HepG2 (cell line): ENCODE measurements around the gene CTNNBIP1. TPM values are rescaled to one million over a fixed set of nuclear protein-coding genes. Genes with fewer than 3 reads are reported as not detected.

Experiments used
- ATAC-seq: fragments of 200-7000 bp; cut with Tn5 transposase; 3 replicates; pipeline ENCODE4 v1.9.1; 2020; ENCODE audit warnings: mild to moderate bottlenecking, moderate library complexity
- BruUV-seq: library from RNA; stranded (reverse); fragments of 400-500 nt; replicated peaks from 2 replicates; lab custom pipeline; 2021; lab: Mats Ljungman, UMichigan
- CTCF ChIA-PET: fragments of 300-600 bp; formaldehyde crosslinking; extraction: SDS; loops from one replicate; lab custom pipeline; 2021; ENCODE audit warnings: low total read pairs, inconsistent platforms, low intra/inter-chr PET ratio; lab: Yijun Ruan, JAX
- POLR2A ChIA-PET: fragments of 350-600 bp; sonication (Branson Sonifier 250); formaldehyde crosslinking; loops from one replicate; lab custom pipeline; 2020; ENCODE audit warnings: antibody characterized with exemption, inconsistent platforms; lab: Yijun Ruan, JAX
- DNase-seq: peaks from one replicate; pipeline ENCODE4 v3.0.0-alpha.2; 2015; ENCODE audit warnings: low spot score
- FAIRE-seq: peaks from 3 replicates; lab custom pipeline; 2011; peaks lifted over from hg19 to GRCh38; lab: Jason Lieb, UNC
- H2AFZ ChIP-seq: one replicate; pipeline ENCODE4 v1.6.1; 2011; ENCODE audit warnings: low read length, inconsistent platforms
- H3K27ac ChIP-seq: fragments of 300-600 bp; 3 replicates; pipeline ENCODE4 v1.8.0; 2011; ENCODE audit warnings: mixed run types, mild to moderate bottlenecking, mixed read lengths, low read length, inconsistent platforms; ENCODE audit not compliant: insufficient read depth; ENCODE audit errors: extremely low read length
- H3K27me3 ChIP-seq, 2 experiments: fragments of 200-600 bp in 1 of 2; 2 replicates in 1 of 2; 3 replicates in 1 of 2; pipeline versions ENCODE4 v1.6.0 to v1.8.0; 2011; ENCODE audit warnings: low read length in 2 of 2, mild to moderate bottlenecking in 2 of 2, moderate library complexity in 2 of 2, inconsistent platforms in 1 of 2; ENCODE audit not compliant: insufficient read depth in 2 of 2, control insufficient read depth in 1 of 2
- H3K36me3 ChIP-seq, 2 experiments: fragments of 200-600 bp in 1 of 2; replicated peaks in 1 of 2; 2 replicates in 1 of 2; 3 replicates in 1 of 2; pipeline versions ENCODE4 v1.5.1 to v1.8.0; 2011; ENCODE audit warnings: low read length in 2 of 2, inconsistent platforms in 1 of 2; ENCODE audit not compliant: insufficient read depth in 2 of 2, control insufficient read depth in 1 of 2
- H3K4me1 ChIP-seq: 2 replicates; pipeline ENCODE4 v1.5.1; 2012; ENCODE audit warnings: low read length, inconsistent platforms; ENCODE audit not compliant: insufficient read depth
- H3K4me2 ChIP-seq: 2 replicates; pipeline ENCODE4 v1.6.0; 2011; ENCODE audit warnings: low read depth, low read length, inconsistent platforms
- H3K4me3 ChIP-seq, 3 experiments: fragments of 200-600 bp in 1 of 3; sonication (generic), shearing (Covaris generic) in 1 of 3; replicated peaks in 1 of 3; 2 replicates each; pipeline ENCODE4 v1.5.1; 2011 to 2016; ENCODE audit warnings: low read length in 3 of 3, inconsistent platforms in 2 of 3, low read depth in 2 of 3, mild to moderate bottlenecking in 2 of 3, control low read depth in 1 of 3, mixed read lengths in 1 of 3; ENCODE audit not compliant: insufficient read depth in 1 of 3
- H3K79me2 ChIP-seq: one replicate; pipeline ENCODE4 v1.6.1; 2011; ENCODE audit warnings: low read length, inconsistent platforms; ENCODE audit not compliant: insufficient read depth
- H3K9ac ChIP-seq: 2 replicates; pipeline ENCODE4 v1.6.0; 2011; ENCODE audit warnings: mild to moderate bottlenecking, low read depth, low read length, inconsistent platforms; ENCODE audit not compliant: insufficient read depth
- H3K9me3 ChIP-seq: 2 replicates; pipeline ENCODE4 v1.5.1; 2012; ENCODE audit warnings: mild to moderate bottlenecking, low read length
- H4K20me1 ChIP-seq: 2 replicates; pipeline ENCODE4 v1.6.0; 2011; ENCODE audit warnings: inconsistent platforms, mild to moderate bottlenecking, low read length, moderate library complexity; ENCODE audit not compliant: insufficient read depth
- AGO1 ChIP-seq: fragments of 200-400 bp; formaldehyde crosslinking; IDR thresholded peaks from 2 replicates; pipeline ENCODE4 v1.6.1; 2017; ENCODE audit warnings: mild to moderate bottlenecking, low read depth, low read length, moderate library complexity; ENCODE audit not compliant: poor library complexity, severe bottlenecking
- FOXK1 ChIP-seq: sonication (generic); formaldehyde crosslinking; IDR thresholded peaks from 2 replicates; pipeline ENCODE4 v1.4.0; 2020; ENCODE audit warnings: low read depth, missing genetic modification reagents, borderline replicate concordance
- GFI1 ChIP-seq: sonication (generic); formaldehyde crosslinking; IDR thresholded peaks from 2 replicates; pipeline ENCODE4 v1.5.0; 2020; ENCODE audit warnings: missing genetic modification reagents, mild to moderate bottlenecking, borderline replicate concordance
- PTBP1 ChIP-seq: fragments of 200-400 bp; formaldehyde crosslinking; IDR thresholded peaks from 2 replicates; pipeline ENCODE4 v1.6.1; 2018; ENCODE audit warnings: low read length, low read depth; ENCODE audit not compliant: poor library complexity, severe bottlenecking
- RELA ChIP-seq: sonication (generic); formaldehyde crosslinking; IDR thresholded peaks from 2 replicates; pipeline ENCODE4 v1.4.0; 2020; ENCODE audit warnings: missing genetic modification reagents
- USF2 ChIP-seq, 2 experiments: sonication (generic) in 1 of 2; formaldehyde crosslinking in 1 of 2; IDR thresholded peaks; 2 replicates each; pipeline versions ENCODE4 v1.5.1 to v1.6.1; 2011 to 2020; ENCODE audit warnings: borderline replicate concordance in 1 of 2, low read depth in 1 of 2, low read length in 1 of 2, mild to moderate bottlenecking in 1 of 2, missing genetic modification reagents in 1 of 2, moderate library complexity in 1 of 2
- ZBTB37 ChIP-seq: sonication (generic); formaldehyde crosslinking; IDR thresholded peaks from 2 replicates; pipeline ENCODE4 v1.4.0; 2020; ENCODE audit warnings: mild to moderate bottlenecking, missing genetic modification reagents
- ZBTB46 ChIP-seq: sonication (generic); formaldehyde crosslinking; IDR thresholded peaks from 2 replicates; pipeline ENCODE4 v1.4.0; 2020; ENCODE audit warnings: mild to moderate bottlenecking, missing genetic modification reagents, borderline replicate concordance
- ZNF597 ChIP-seq: sonication (generic); formaldehyde crosslinking; IDR thresholded peaks from 2 replicates; pipeline ENCODE4 v1.5.0; 2020; ENCODE audit warnings: missing genetic modification reagents
- ZSCAN5A ChIP-seq: sonication (generic); formaldehyde crosslinking; IDR thresholded peaks from 2 replicates; pipeline ENCODE4 v1.8.0; 2022; ENCODE audit warnings: mild to moderate bottlenecking, missing genetic modification reagents, borderline replicate concordance
- WGBS: methylation state at CpG from one replicate; pipeline ENCODE4 v1.1.6; 2017; ENCODE audit warnings: low lambda C conversion rate; 5-methylcytosine and 5-hydroxymethylcytosine counted together
- in situ Hi-C: cut with HindIII; loops from 2 replicates; pipeline ENCODE4 v1.10.0; 2017; ENCODE audit warnings: low pct_unique_long_range_greater_than_20kb; ENCODE audit not compliant: extremely low pct_ligation_motif_present
- intact Hi-C: fragments of 100-400 bp; cut with micrococcal nuclease; formaldehyde crosslinking; loops from one replicate; pipeline ENCODE4 v1.10.0; 2022; ENCODE audit not compliant: unreplicated experiment
- polyA plus RNA-seq, 8 experiments: library from polyadenylated mRNA; depleted of rRNA in 3 of 8; stranded (reverse) in 7 of 8; unstranded in 1 of 8; fragments of >200 nt; fragmentation: Illumina TruSeq in 4 of 8; extraction: Trizol in 4 of 8; gene quantifications; 2 replicates each; pipeline versions ENCODE4 v1.2.1 to v1.2.3, GENCODE V29; 2011 to 2016; ENCODE audit warnings: low read depth in 4 of 8, missing spikeins in 1 of 8, mixed read lengths in 1 of 8; ENCODE audit not compliant: insufficient read depth in 1 of 8
- total RNA-seq, 5 experiments: library from RNA; depleted of rRNA; stranded (reverse); fragments of >200 nt; fragmentation: Illumina TruSeq; extraction: Trizol; gene quantifications; 2 replicates each; pipeline ENCODE4 v1.2.3, GENCODE V29; 2016; ENCODE audit warnings: low read depth in 1 of 5

The CTNNBIP1 gene
- total and polyA plus RNA-seq, 2 of the 13 experiments (the other 11 are each of a cell fraction or from before 2014, with no cell fraction given) = 71.7 to 83.0 TPM

- no peak for TF ChIP-seq ZNF597 (CRISPR knock-in tag)
These were observed 66.5 kb downstream of the CTNNBIP1 start (continued) for GRCh38 chr1:9843576-9843945.

GRCh38 chr1:9842781-9843575, 67.1 kb downstream of the CTNNBIP1 start:
- peaks cover 0 to 2% of the 10 kb centered on the region in 2 experiments; a peak in 2 of 5 replicates for H3K36me3 ChIP-seq
- in situ Hi-C loops = no loop called here
- H3K4me2 ChIP-seq = no peak overlapping the region
- H4K20me1 ChIP-seq = no peaks in the 10 kb centered on the region
- H3K27ac ChIP-seq = no peak overlapping the region
- peaks cover 13% of the 10 kb centered on the region for H3K4me1 ChIP-seq
- POLR2A ChIA-PET = no interaction called here
- no peaks in the 10 kb centered on the region; a peak in 1 of 5 replicates for H3K27me3 ChIP-seq
- no peak overlapping the region for H3K9ac ChIP-seq
- no peaks in the 10 kb centered on the region for H3K79me2 ChIP-seq
- CTCF ChIA-PET = no interaction called here
- BruUV-seq = no TSS peak
- 84% methylated on average over 11 of the region's 20 CpGs for WGBS
- H3K9me3 ChIP-seq = no peaks in the 10 kb centered on the region
- intact Hi-C loops = no loop called here
- DNase-seq (no peak), ATAC-seq (peak; percentile 40), FAIRE-seq (no peak)
- no peak overlapping the region for H2AFZ ChIP-seq
- no peak overlapping the region for H3K4me3 ChIP-seq
- TF ChIP-seq ZSCAN5A (CRISPR knock-in tag) (no peak), GFI1 (CRISPR knock-in tag) (no peak), AGO1 (peak; percentile 47), ZBTB37 (CRISPR knock-in tag) (no peak), USF2 (IDR thresholded peaks at IDR 0.05; ENCODE audit: low read depth, low read length) (no peak), USF2 (CRISPR knock-in tag; IDR thresholded peaks at IDR 0.05; ENCODE audit: borderline replicate concordance) (no peak), PTBP1 (no peak), ZBTB46 (CRISPR knock-in tag) (no peak), FOXK1 (no peak), RELA (CRISPR knock-in tag) (no peak)
